Measurements from ENCODE around the gene CDK6.

Gene CDK6

DNA sequence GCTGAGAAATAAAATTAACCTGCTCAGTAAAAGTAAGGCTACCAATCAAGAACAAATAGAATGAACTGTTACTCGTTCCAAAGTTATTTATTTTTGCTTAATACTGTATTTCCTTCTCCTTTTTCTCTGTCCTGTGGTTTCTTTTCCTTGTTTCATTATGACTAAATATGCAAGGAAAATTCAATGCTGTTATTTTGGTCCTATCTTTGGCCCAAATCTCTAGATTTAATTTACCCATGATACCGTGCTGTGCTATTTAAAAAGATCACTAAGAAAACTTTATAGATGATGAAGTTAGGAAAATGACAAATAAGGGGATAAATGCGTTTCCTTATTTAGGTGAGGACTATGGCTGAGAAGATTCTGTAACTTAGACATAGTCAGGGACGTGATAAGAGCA lies 200.8 kb downstream of the CDK6 start:
- H3K36me3 Mint-ChIP-seq (ENCODE audit: low read depth), result peaks cover 29% of the 10 kb centered on the region
- no peak for DNase-seq (ENCODE audit: low spot score)
- H3K27me3 Mint-ChIP-seq (ENCODE audit: low read depth), result no peaks in the 10 kb centered on the region
- H3K9me3 Mint-ChIP-seq, result no peaks in the 10 kb centered on the region
- peaks cover 72% of the 10 kb centered on the region for H3K4me1 Mint-ChIP-seq (ENCODE audit: low read depth)
- peak overlapping the region; percentile 88 for H3K27ac Mint-ChIP-seq
- peak overlapping the region; percentile 60 for H3K4me3 Mint-ChIP-seq

DNA sequence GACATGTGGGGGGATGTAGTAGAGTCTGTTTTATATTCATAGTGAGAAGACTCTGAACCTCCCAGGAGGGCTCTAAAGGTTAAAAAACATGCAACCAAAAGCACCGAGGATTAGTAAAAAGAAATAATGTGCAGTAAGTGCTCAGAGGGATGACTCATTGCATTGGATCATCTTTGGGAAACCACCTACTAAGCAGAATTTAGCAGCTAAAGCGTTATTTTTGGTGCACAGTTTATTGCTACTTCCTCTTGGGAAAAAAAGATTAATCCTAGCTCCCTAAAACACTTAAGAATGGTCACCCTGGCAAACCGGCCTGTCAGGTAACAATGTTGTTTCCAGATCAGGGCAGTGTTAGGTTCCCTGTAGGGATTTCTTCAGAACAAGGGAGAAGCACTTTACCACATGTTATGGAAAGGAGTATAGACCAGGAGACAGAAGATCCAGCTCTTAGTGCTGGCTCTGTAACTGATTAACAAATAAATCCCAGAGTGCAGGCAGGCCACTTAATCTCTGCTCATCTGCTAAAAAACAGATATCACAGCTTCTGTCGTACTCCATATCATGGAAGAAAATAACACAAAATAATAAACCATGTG lies 201.4 kb downstream of the CDK6 start:
- peak; percentile 42 for DNase-seq (ENCODE audit: low spot score)
- Mint-ChIP-seq H3K4me3 (peak overlapping the region; percentile 60), H3K4me1 (ENCODE audit: low read depth) (peaks cover 69% of the 10 kb centered on the region), H3K27me3 (ENCODE audit: low read depth) (no peaks in the 10 kb centered on the region), H3K9me3 (peaks cover 4% of the 10 kb centered on the region), H3K27ac (peak overlapping the region; percentile 88), H3K36me3 (ENCODE audit: low read depth) (peaks cover 32% of the 10 kb centered on the region)

GRCh38 chr7:92634205-92634604 lies 202.2 kb downstream of the CDK6 start:
- H3K27ac Mint-ChIP-seq, result peak overlapping the region; percentile 81
- peak overlapping the region; percentile 45 for H3K4me3 Mint-ChIP-seq
- DNase-seq (ENCODE audit: low spot score), result no peak
- H3K27me3 Mint-ChIP-seq (ENCODE audit: low read depth), result no peaks in the 10 kb centered on the region
- H3K36me3 Mint-ChIP-seq (ENCODE audit: low read depth), result peaks cover 32% of the 10 kb centered on the region
- H3K4me1 Mint-ChIP-seq (ENCODE audit: low read depth), result peaks cover 62% of the 10 kb centered on the region
- H3K9me3 Mint-ChIP-seq, result peaks cover 8% of the 10 kb centered on the region

DNA sequence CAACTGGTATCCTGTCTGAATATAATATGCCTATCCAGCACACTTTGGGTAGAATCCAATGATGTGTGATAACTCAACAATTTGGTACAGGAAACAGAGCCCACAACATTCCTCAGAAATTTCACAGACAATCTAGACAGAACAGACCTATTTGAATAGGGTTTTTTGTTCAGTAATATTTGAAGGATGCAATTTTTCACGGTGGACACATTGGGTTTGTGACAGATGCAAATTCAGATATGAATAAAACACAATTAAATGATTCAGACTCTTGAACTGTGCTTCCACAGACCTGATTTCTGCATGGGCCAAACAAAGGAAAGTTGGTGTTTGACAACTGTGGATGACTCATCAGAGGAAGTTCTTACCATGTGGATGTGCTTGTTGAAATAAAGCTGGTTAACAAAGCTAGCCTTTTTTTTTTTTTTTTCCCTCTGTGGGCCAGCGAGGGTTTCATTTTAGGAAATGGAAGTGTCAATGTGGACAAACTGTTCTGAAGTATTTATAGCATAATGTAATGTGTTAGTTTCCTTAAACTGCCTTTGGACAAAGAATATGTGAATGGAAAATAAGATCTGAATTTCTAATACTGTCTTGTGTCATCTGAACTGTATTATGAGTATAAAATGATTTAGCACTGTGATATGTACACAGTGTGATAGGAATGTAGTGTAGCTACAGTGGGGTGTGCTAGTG lies 203.0 kb downstream of the CDK6 start:
- Mint-ChIP-seq H3K36me3 (ENCODE audit: low read depth) (peaks cover 33% of the 10 kb centered on the region), H3K9me3 (peaks cover 17% of the 10 kb centered on the region), H3K4me3 (peak overlapping the region; percentile 35), H3K4me1 (ENCODE audit: low read depth) (peaks cover 61% of the 10 kb centered on the region), H3K27ac (peak overlapping the region; percentile 82), H3K27me3 (ENCODE audit: low read depth) (no peaks in the 10 kb centered on the region)
- DNase-seq (ENCODE audit: low spot score), result peak; percentile 68

DNA sequence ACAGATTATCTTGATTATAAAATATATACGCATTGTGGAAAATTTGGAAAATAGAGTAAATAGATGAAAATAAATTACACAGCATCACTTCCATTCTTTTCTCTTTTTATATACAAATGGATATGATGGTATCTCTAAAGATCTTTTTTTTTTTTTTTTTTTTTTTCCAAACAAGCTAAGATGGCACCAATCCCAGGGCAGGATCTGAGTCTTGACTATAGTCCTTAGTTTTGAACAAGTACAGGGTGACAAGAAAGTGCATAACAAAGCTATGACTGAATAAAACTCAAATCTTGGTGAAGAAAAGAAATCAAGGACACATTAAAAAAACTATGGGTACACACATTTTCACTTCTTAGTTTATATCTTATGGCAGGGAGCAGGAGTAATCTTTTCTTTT lies 203.6 kb downstream of the CDK6 start:
- H3K4me1 Mint-ChIP-seq (ENCODE audit: low read depth), result peaks cover 61% of the 10 kb centered on the region
- H3K36me3 Mint-ChIP-seq (ENCODE audit: low read depth), result peaks cover 36% of the 10 kb centered on the region
- peak overlapping the region; percentile 82 for H3K27ac Mint-ChIP-seq
- DNase-seq (ENCODE audit: low spot score), result no peak
- no peaks in the 10 kb centered on the region for H3K27me3 Mint-ChIP-seq (ENCODE audit: low read depth)
- peaks cover 22% of the 10 kb centered on the region for H3K9me3 Mint-ChIP-seq
- peak overlapping the region; percentile 35 for H3K4me3 Mint-ChIP-seq

DNA sequence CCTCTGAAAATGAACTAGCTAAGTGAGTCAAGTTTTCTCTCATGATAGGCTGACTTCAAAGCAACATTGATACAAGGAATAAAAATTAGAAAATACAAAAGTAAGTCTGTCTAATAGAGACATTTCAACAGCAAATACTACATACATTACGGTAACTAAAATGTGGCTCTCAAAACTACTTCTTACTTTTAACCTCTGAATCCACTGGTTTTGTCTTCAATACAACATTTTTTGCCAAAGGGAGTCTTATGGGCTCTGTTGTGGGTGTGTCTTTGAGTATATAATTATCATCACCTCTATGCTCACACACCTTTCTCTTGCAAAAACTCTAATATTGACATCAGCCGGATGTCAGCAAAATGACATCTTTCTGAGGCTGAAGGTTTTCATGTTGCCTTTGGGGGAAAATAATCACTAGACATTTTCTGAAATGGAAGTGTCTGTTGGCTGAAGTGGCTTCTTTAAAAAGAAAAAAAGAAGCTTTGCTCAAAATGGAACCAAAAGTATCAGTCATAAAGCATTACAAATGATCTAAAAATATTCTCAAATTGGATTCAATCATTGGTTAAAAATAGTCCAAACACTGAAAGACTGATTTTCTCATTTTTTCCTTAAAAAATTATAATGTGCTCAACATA lies 204.4 kb downstream of the CDK6 start:
- Mint-ChIP-seq H3K27me3 (ENCODE audit: low read depth) (no peaks in the 10 kb centered on the region), H3K4me1 (ENCODE audit: low read depth) (peaks cover 64% of the 10 kb centered on the region), H3K4me3 (peak overlapping the region; percentile 56), H3K36me3 (ENCODE audit: low read depth) (peaks cover 43% of the 10 kb centered on the region), H3K9me3 (peaks cover 28% of the 10 kb centered on the region), H3K27ac (peak overlapping the region; percentile 84)
- no peak for DNase-seq (ENCODE audit: low spot score)

GRCh38 chr7:92631067-92631849 lies 205.1 kb downstream of the CDK6 start:
- H3K36me3 Mint-ChIP-seq (ENCODE audit: low read depth), result peaks cover 48% of the 10 kb centered on the region
- H3K9me3 Mint-ChIP-seq, result peaks cover 32% of the 10 kb centered on the region
- no peaks in the 10 kb centered on the region for H3K27me3 Mint-ChIP-seq (ENCODE audit: low read depth)
- peaks cover 68% of the 10 kb centered on the region for H3K4me1 Mint-ChIP-seq (ENCODE audit: low read depth)
- H3K27ac Mint-ChIP-seq, result peak overlapping the region; percentile 84
- peak; percentile 78 for DNase-seq (ENCODE audit: low spot score)
- peak overlapping the region; percentile 56 for H3K4me3 Mint-ChIP-seq

GRCh38 chr7:92629779-92630178 lies 206.6 kb downstream of the CDK6 start:
- no peak for DNase-seq (ENCODE audit: low spot score)
- Mint-ChIP-seq H3K27me3 (ENCODE audit: low read depth) (no peaks in the 10 kb centered on the region), H3K9me3 (peaks cover 32% of the 10 kb centered on the region), H3K4me3 (no peak overlapping the region), H3K27ac (no peak overlapping the region), H3K36me3 (ENCODE audit: low read depth) (peaks cover 53% of the 10 kb centered on the region), H3K4me1 (ENCODE audit: low read depth) (peaks cover 67% of the 10 kb centered on the region)

GRCh38 chr7:92627956-92628355 lies 208.4 kb downstream of the CDK6 start:
- DNase-seq (ENCODE audit: low spot score), result no peak
- Mint-ChIP-seq H3K4me1 (ENCODE audit: low read depth) (peaks cover 64% of the 10 kb centered on the region), H3K36me3 (ENCODE audit: low read depth) (peaks cover 71% of the 10 kb centered on the region), H3K27ac (peak overlapping the region; percentile 38), H3K27me3 (ENCODE audit: low read depth) (no peaks in the 10 kb centered on the region), H3K4me3 (no peak overlapping the region), H3K9me3 (peaks cover 37% of the 10 kb centered on the region)

DNA sequence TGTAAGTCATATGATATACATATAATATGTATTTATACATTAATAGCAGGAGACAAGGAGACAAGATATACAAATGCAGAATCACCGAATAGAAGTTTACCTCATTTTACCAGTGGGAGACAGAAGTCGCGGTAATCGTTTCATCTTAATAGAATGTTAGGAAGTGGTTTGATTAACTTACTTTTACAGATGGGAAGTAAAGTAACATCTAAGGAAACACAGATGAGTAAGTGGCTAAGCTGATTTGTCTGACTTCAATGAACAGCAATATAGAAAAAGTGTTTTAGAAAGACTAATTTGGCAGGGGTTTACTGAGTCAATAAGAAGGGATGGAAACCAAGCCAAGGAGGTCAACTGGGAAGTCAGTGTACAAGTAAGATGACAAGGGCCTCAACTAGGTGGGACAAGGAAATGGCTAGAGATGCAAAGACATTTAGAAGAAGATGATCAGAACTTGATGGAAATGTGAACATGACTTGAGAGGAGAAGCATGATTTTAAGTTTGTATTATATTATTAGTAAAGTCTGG lies 210.0 kb downstream of the CDK6 start:
- Mint-ChIP-seq H3K9me3 (peaks cover 37% of the 10 kb centered on the region), H3K4me1 (ENCODE audit: low read depth) (peaks cover 69% of the 10 kb centered on the region), H3K27ac (peak overlapping the region; percentile 83), H3K4me3 (peak overlapping the region; percentile 55), H3K27me3 (ENCODE audit: low read depth) (no peaks in the 10 kb centered on the region), H3K36me3 (ENCODE audit: low read depth) (peaks cover 79% of the 10 kb centered on the region)
- DNase-seq (ENCODE audit: low spot score), result no peak

DNA sequence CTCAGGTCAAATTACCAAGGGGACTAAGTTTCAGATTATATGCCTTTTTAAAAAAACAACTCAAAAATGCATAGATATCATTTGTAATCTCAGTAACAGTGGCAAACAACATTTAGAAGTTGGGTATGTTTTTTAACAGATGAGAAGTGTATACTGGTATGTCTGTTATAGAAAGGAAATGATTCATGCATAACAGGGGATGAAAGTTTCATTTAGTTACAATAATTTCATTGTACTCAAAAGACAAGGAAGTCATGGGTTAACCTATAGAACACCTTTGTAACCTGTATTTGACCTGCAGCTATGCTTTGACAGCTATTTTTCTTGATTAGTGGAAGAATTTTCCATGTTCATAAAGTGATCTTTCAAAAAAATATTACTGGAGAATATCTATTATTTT lies 210.8 kb downstream of the CDK6 start:
- peak overlapping the region; percentile 69 for H3K4me3 Mint-ChIP-seq
- no peak for DNase-seq (ENCODE audit: low spot score)
- peaks cover 76% of the 10 kb centered on the region for H3K36me3 Mint-ChIP-seq (ENCODE audit: low read depth)
- H3K4me1 Mint-ChIP-seq (ENCODE audit: low read depth), result peaks cover 65% of the 10 kb centered on the region
- H3K27me3 Mint-ChIP-seq (ENCODE audit: low read depth), result no peaks in the 10 kb centered on the region
- H3K27ac Mint-ChIP-seq, result peak overlapping the region; percentile 92
- H3K9me3 Mint-ChIP-seq, result peaks cover 37% of the 10 kb centered on the region

DNA sequence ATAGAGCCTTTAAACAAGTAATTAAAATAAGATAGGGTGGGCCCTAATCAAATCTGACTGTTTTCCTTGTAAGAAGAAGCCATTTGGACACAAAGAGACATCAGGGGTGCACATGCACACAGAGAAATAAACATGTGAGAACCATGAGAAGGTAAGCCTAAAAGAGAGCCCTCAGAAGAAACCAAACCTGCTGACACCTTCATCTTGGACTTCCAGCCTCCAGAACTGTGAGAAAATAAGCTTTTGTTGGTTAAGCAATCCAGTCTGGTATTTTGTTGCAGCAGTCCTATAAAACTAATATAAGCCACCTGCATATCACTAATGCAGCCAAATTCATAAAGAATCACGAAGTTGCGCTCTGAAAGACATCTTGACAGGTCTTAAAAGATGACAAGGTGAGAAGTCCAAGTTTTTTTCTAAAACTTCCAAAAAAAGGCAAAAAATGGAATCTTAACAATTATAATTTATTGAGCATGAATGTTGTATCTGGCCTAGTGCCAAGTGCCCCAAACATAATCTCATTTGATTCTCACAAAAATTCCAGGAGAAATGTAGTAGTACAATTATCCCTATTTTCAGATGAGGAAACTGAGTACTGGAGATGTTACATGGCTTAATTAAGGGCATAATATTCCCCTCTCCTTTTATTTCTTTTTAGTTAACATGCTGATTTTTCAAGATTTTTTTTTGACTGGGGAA lies 211.9 kb downstream of the CDK6 start:
- Mint-ChIP-seq H3K27ac (peak overlapping the region; percentile 92), H3K4me3 (peak overlapping the region; percentile 69), H3K27me3 (ENCODE audit: low read depth) (no peaks in the 10 kb centered on the region), H3K4me1 (ENCODE audit: low read depth) (peaks cover 62% of the 10 kb centered on the region), H3K36me3 (ENCODE audit: low read depth) (peaks cover 69% of the 10 kb centered on the region), H3K9me3 (peaks cover 30% of the 10 kb centered on the region)
- DNase-seq (ENCODE audit: low spot score), result no peak

DNA sequence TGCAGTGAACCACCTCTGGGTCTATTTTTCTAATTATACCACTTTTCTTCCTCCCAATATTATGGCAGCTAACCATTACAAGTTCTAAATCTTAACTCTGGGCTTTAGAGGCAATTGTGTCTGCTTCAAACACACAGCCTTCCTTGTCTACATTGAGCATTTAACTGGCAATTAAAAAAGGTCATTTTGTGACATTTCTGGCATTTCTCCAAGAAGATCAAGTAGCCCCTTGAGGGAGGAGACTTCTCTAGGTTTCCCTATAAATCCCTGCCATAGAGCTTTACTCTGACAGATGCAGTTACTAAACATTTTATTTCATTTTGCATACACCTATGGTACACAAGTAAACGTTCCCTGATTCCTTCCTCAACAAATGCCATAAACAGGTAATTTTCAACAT lies 212.8 kb downstream of the CDK6 start:
- H3K27ac Mint-ChIP-seq, result peak overlapping the region; percentile 15
- peaks cover 55% of the 10 kb centered on the region for H3K4me1 Mint-ChIP-seq (ENCODE audit: low read depth)
- H3K9me3 Mint-ChIP-seq, result peaks cover 23% of the 10 kb centered on the region
- no peaks in the 10 kb centered on the region for H3K27me3 Mint-ChIP-seq (ENCODE audit: low read depth)
- peak overlapping the region; percentile 2 for H3K4me3 Mint-ChIP-seq
- H3K36me3 Mint-ChIP-seq (ENCODE audit: low read depth), result peaks cover 64% of the 10 kb centered on the region
- no peak for DNase-seq (ENCODE audit: low spot score)
